Activated CD4-positive, alpha-beta T cell treated with anti-CD3 and anti-CD28 coated beads, Interleukin-2, amount 10 ng/mL, durations not matched to agents 24 days and 14 days (primary cell): Measurements from ENCODE around the gene CALML3. TPM values are rescaled to one million over a fixed set of nuclear protein-coding genes. Genes with fewer than 3 reads are reported as not detected.

Experiments used
- DNase-seq: peaks from one replicate; pipeline ENCODE4 v3.0.0; 2022
- H3K27ac Mint-ChIP-seq: one replicate; pipeline ENCODE4 v1.8.0; 2022; ENCODE audit warnings: mild to moderate bottlenecking, mixed read lengths
- H3K27me3 Mint-ChIP-seq: one replicate; pipeline ENCODE4 v1.8.0; 2022; ENCODE audit warnings: mixed read lengths
- H3K36me3 Mint-ChIP-seq: one replicate; pipeline ENCODE4 v1.8.0; 2022; ENCODE audit warnings: low read depth, mild to moderate bottlenecking, mixed read lengths
- H3K4me1 Mint-ChIP-seq: one replicate; pipeline ENCODE4 v1.8.0; 2021; ENCODE audit warnings: mixed read lengths
- H3K4me3 Mint-ChIP-seq: one replicate; pipeline ENCODE4 v1.8.0; 2022; ENCODE audit warnings: mild to moderate bottlenecking, moderate library complexity, mixed read lengths
- H3K9me3 Mint-ChIP-seq: one replicate; pipeline ENCODE4 v1.8.0; 2021; ENCODE audit warnings: mixed read lengths
- intact Hi-C: fragments of 100-400 bp; cut with micrococcal nuclease; formaldehyde crosslinking; loops from one replicate; pipeline ENCODE4 v1.15.1; 2023
- total RNA-seq: library from RNA; stranded (reverse); gene quantifications from 2 replicates; pipeline ENCODE4 v1.2.3, GENCODE V29; 2022

CALML3 gene
- total RNA-seq, 1 donor from 2014 or later: not detected

DNA sequence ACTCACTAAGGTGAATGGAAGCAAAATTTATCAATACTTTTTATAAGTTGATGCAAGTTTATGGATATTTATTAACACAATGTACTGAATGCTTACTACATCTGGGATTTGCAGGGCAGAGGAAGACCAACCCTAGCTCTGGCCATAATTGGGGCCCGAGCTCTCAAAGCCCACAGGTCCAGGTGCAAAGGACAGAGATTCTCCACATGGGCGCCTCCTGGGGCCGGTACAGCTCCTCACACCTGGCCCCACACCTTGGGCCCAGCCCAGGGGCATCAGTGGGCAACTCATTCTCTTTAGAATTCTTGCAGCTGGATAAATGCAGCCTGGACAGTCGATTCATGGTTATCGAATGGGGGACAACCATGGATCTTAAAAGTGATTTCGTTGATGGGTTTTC is 47.1 kb downstream of the CALML3 start:
- no peak for DNase-seq
- Mint-ChIP-seq H3K36me3 (peaks cover 2% of the 10 kb centered on the region), H3K9me3 (peaks cover 6% of the 10 kb centered on the region)

DNA sequence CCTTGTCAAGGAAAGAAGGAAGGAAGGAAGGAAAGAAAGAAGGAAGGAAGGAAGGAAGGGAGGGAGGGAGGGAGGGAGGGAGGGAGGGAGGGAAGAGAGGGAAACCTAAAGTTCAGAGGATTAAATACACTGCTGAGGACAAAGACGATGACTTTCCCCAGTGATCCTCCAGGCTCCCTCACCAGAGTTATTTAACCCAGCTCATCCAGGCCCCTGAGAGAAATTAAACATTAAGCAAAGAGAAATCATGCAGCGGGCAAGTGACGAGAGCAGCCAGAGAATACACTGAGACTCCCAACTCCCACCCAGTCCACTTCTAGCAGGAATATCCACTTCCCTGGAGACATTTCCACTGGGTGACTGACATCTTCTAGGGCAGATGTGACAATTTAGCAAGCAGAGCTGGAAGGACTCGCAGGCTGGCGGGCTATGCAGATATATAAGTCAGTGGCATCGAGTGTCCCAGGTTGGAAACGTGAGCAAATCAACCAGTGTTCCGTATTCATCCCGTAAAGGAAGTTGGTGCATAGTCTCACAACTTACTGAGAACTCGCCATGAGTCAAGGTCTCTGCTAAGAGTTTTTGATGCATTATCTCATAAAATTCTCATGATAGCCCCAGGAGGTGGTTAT is 48.7 kb downstream of the CALML3 start:
- H3K4me1 Mint-ChIP-seq: peaks cover 6% of the 10 kb centered on the region
- DNase-seq: no peak
- peaks cover 2% of the 10 kb centered on the region for H3K36me3 Mint-ChIP-seq
- intact Hi-C loops: no loop called here
- H3K4me3 Mint-ChIP-seq: no peak overlapping the region
- no peak overlapping the region for H3K27ac Mint-ChIP-seq
- peaks cover 7% of the 10 kb centered on the region for H3K27me3 Mint-ChIP-seq
- peaks cover 6% of the 10 kb centered on the region for H3K9me3 Mint-ChIP-seq

More for the DNA sequence above, 47.1 kb downstream of the CALML3 start:
- Mint-ChIP-seq H3K4me1 (peaks cover 6% of the 10 kb centered on the region), H3K4me3 (no peak overlapping the region), H3K27me3 (peaks cover 9% of the 10 kb centered on the region), H3K27ac (no peak overlapping the region)
- intact Hi-C loops: no loop called here

DNA sequence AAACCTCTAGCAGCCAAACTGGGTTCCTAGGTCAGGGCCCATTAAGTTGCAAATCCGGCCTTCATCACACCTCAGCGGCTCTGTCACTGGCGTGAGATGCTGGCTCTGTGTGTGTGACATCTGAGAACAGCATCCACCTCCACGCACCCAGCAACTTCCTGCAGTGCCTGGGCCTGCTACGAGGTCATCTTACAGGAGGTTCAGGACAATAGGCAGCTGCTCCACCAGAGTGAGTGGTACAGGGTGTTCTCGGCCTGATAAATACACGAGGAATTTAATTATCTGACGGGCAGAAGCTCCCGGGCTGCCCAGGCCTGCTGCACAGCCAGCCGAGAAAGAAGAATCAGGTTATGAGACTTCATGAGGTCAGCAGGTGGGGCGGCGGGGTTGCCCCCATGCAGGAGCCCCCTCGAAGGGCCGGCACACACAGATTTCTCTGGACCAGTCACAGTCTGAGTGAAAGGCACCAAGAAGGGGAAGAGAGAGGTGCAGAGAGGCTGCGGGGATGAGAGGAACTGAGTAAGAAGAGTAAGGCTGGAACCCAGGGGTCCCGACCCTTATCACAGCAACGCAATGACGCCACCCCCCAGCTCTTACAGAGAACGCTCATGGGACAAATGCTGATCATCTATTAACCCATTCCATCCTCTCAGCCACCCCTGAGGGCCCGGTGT is 49.3 kb downstream of the CALML3 start:
- peaks cover 3% of the 10 kb centered on the region for H3K27me3 Mint-ChIP-seq

DNA sequence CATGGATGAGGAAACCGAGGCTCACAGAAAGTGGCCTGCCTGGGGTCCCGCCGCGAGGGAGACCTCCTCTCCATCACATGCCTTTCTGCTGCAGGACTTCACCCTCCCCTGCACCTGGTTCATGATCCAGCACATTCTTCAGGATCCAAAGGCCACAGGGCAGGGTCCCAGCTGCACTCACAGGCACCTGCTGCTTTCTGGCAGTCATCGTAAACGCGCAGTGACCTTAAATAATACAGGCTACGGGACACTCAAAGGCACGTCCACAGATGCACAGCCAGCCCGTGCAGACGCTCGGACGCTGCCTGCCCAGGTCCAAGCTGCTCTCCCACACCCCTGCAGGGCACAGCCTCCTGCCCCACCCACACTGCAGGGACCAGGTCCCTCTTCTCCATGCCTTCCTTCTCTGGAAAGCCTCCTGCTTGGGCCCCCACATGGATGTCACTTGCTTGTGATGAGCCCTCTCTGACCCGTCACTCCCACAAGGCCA is 49.9 kb downstream of the CALML3 start:
- no peak overlapping the region for H3K27ac Mint-ChIP-seq
- intact Hi-C loops: no loop called here

More for the DNA sequence above, 49.3 kb downstream of the CALML3 start:
- Mint-ChIP-seq H3K4me3 (no peak overlapping the region), H3K36me3 (peaks cover 1% of the 10 kb centered on the region), H3K27ac (no peak overlapping the region), H3K9me3 (peaks cover 2% of the 10 kb centered on the region), H3K4me1 (peaks cover 2% of the 10 kb centered on the region)
- DNase-seq: no peak
- intact Hi-C loops: no loop called here

DNA sequence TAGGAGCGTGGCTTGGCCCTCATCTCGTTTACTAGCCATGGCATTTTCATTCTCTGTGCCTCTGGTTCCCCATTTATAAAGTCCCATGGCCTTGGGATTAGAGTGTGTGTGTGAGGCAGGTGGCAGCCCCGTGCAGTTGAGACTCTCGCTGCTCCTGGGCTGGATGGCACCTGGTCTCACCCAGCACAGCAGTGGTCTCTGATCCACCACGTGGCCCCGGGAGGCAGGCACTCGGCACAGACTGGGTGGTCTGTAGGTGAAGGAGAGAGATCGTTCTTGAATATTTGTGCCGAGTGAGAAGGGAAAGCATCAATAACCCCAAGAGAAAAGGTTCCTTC is 50.4 kb downstream of the CALML3 start:
- intact Hi-C loops: no loop called here
- no peaks in the 10 kb centered on the region for H3K4me1 Mint-ChIP-seq

More for the DNA sequence above, 49.9 kb downstream of the CALML3 start:
- Mint-ChIP-seq H3K4me1 (no peaks in the 10 kb centered on the region), H3K4me3 (no peak overlapping the region), H3K27me3 (peaks cover 2% of the 10 kb centered on the region), H3K9me3 (no peaks in the 10 kb centered on the region), H3K36me3 (no peaks in the 10 kb centered on the region)
- no peak for DNase-seq

DNA sequence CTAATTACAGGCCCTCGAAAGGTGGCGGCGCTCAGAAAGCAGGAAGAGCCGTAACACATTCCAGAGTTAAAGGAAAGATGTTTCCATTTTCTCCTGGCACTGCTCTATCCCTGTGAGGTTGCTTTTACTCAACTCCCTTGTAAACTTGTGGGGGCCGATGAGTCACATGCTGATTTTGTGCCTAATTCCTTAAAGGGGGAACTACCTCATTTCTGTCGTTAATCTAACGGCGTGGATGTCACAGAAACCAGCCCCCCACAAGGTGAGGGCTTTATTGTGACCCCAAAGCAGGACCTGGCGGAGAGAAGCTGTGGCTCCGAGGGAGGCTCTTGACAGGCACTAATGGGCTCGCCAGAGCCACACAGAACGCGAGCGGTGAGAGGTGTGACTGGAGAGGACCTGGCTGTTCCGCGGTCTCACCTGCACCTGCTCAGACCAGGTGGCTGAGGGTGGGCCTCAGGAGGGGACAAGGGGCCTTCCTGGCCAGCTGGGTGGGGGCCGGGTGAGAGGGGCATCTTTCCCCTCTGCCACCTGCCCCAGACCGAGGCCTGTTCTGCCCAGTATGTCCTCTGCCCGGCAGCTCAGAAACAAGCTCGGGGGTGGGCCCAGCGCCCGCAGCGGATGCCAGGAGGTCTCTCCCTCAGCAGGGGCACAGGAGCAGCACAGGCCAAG is 50.9 kb downstream of the CALML3 start:
- Mint-ChIP-seq H3K4me3 (no peak overlapping the region), H3K9me3 (no peaks in the 10 kb centered on the region), H3K27me3 (peaks cover 2% of the 10 kb centered on the region), H3K4me1 (no peaks in the 10 kb centered on the region), H3K36me3 (no peaks in the 10 kb centered on the region), H3K27ac (no peak overlapping the region)
- no peak for DNase-seq
- intact Hi-C loops: no loop called here

More for the DNA sequence above, 50.4 kb downstream of the CALML3 start:
- Mint-ChIP-seq H3K9me3 (no peaks in the 10 kb centered on the region), H3K27me3 (peaks cover 2% of the 10 kb centered on the region), H3K27ac (no peak overlapping the region), H3K4me3 (no peak overlapping the region), H3K36me3 (no peaks in the 10 kb centered on the region)
- no peak for DNase-seq

DNA sequence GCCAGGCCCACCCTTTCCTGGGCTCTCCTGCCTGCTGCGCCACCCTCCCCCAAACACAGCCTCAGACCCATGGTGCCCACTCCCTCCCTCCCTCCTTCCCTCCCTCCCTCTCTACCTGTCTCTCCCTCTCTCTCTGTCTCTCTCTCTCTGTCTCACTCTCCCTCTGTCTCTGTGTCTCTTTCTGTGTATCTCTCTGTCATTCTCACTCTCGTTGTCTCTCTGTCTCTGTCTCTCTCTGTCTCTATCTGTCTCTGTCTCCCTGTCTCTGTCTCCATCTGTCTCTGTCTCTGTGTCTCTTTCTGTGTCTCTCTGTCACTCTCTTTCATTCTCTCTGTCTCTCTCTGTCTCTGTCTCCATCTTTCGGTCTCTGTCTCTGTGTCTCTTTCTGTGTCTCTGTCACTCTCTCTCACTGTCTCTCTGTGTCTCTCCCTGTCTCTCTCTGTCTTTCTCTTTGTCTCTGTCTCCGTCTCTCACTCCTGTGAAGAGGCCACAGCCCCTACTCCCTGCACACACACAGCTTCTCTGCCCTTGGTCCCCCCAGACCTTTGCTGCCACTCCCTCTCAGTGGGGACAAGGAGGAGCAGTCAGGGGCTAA is 51.5 kb downstream of the CALML3 start:
- Mint-ChIP-seq H3K27ac (no peak overlapping the region), H3K9me3 (no peaks in the 10 kb centered on the region), H3K36me3 (no peaks in the 10 kb centered on the region), H3K4me1 (no peaks in the 10 kb centered on the region), H3K4me3 (no peak overlapping the region), H3K27me3 (peaks cover 2% of the 10 kb centered on the region)
- no peak for DNase-seq
- intact Hi-C loops: no loop called here

Other genes starting within 250 kb of the CALML3 start
- not detected in 2 replicates for gene UCN3, start 160.0 kb upstream of the CALML3 start, total RNA-seq
- gene TUBAL3, start 120.1 kb upstream of the CALML3 start, total RNA-seq: 0.14 TPM in 1 of 2 replicates, not detected in the other
- gene NET1, start 112.4 kb upstream of the CALML3 start, total RNA-seq: 35.1 and 40.3 TPM in 2 replicates
- gene CALML5, start 25.4 kb upstream of the CALML3 start, total RNA-seq: not detected in 2 replicates
- 13.5 and 14.5 TPM in 2 replicates for gene ASB13, start 141.6 kb downstream of the CALML3 start, total RNA-seq
- gene TASOR2, start 159.9 kb downstream of the CALML3 start, total RNA-seq: 78.2 and 92.3 TPM in 2 replicates